Measurements from ENCODE around the gene SPOP.
A peak's percentile ranks its signal among the peaks of the same experiment; 100 is the strongest.

The SPOP gene

DNA sequence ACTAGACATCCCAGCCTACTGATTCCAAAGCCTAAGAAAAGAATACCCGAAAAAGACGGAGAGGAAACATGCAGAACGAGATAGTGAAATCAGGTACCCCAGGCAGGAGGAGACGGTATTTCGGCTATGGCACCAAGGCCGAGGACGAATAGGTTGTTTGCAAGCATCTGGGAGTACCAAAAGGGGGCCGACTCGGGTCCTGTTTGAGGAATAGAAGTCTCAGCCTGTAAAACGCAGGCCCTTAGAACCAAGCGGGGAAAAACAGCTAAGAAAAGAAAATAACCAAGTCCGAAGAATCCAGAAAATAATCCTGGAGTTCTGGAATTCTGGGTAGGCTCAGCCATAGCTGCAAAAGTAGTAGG is 29.3 kb upstream of the SPOP start:
- no peak for DNase-seq (ENCODE audit: low spot score)
- H3K4me1 Mint-ChIP-seq (ENCODE audit: low read depth): peaks cover 28% of the 10 kb centered on the region
- peak overlapping the region; percentile 95 for H3K4me3 Mint-ChIP-seq
- H3K9me3 Mint-ChIP-seq: no peaks in the 10 kb centered on the region
- peak overlapping the region; percentile 98 for H3K27ac Mint-ChIP-seq
- peaks cover 34% of the 10 kb centered on the region for H3K36me3 Mint-ChIP-seq (ENCODE audit: low read depth)
- peaks cover 2% of the 10 kb centered on the region for H3K27me3 Mint-ChIP-seq (ENCODE audit: low read depth)

DNA sequence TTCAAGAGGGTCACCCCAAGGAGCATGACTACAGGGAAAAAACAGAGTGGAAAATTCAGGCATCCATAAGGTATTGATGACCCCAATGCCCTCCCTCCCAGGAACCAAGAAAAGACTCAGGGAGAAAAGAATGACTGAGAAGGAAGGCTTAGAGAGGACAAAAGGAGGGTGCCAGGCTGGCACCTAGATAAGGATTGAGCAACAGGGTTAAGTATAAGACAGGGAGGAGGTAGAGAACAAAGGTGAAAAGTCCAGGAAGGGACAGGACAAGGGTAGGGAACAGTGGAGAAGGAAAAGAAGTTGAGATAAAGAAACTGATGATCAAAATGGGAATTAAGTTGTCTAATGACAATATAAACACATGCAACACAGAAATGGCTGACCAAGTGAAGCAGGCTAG is 27.4 kb upstream of the SPOP start:
- H3K4me1 Mint-ChIP-seq (ENCODE audit: low read depth): peaks cover 28% of the 10 kb centered on the region
- H3K27ac Mint-ChIP-seq: peak overlapping the region; percentile 68
- peaks cover 40% of the 10 kb centered on the region for H3K36me3 Mint-ChIP-seq (ENCODE audit: low read depth)

DNA sequence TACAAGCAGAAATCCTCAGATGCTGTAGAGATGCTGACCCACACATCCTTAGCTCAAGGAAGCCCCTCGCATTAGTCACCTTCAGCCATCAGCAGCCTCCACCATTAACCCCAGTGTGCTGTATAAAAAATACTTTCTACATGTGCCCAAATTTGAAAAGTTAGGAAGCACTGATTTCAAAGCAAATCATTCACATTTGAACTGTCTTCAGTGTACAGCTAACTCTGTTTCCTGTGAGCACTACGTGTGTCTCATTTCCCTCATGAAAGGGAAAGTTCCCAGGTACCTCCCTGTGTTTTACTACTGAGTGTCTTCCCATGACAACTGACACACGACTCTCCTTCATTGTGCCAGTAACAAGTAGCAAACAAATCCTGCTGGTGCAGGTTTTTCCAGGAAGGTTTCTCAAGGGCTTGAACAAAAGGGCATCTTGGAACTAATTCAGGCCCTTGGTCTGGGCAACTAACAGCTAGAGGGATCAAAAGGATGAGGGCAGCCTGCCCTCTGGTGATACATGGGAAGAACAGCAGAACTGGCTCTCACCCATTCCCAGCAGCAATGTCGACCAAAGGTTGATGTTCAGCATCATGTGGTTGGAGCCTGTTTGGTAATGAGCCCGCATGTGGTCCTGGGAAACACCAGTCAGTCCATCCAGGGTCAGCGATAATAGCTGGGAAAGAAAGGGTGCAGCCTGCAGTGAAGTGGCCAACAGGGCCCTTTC is 25.8 kb upstream of the SPOP start:
- Mint-ChIP-seq H3K36me3 (ENCODE audit: low read depth) (peaks cover 46% of the 10 kb centered on the region), H3K27ac (no peak overlapping the region)

More for the DNA sequence above, 27.4 kb upstream of the SPOP start:
- DNase-seq (ENCODE audit: low spot score): no peak
- Mint-ChIP-seq H3K27me3 (ENCODE audit: low read depth) (peaks cover 2% of the 10 kb centered on the region), H3K9me3 (no peaks in the 10 kb centered on the region), H3K4me3 (peak overlapping the region; percentile 55)

DNA sequence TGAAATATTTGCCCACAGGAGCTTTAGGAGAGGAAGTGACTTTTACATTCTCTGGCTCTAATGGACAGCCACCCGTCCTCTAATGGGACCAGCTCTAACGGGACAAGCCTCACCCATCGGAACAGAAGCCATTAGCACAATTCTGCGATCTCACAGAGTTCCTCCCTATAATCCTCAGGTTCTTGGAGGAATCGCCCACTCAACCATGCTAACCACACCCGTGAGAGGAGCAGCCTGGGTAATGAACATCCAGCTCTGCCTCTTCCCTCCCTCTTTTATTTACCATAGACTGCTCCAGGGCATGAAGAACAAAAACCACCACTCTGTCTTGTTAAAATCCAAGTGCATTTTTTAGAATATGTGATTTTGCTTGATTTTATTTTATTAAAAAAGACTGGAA is 23.1 kb upstream of the SPOP start:
- Mint-ChIP-seq H3K4me3 (no peak overlapping the region), H3K27ac (no peak overlapping the region), H3K27me3 (ENCODE audit: low read depth) (no peaks in the 10 kb centered on the region)

More for the DNA sequence above, 25.8 kb upstream of the SPOP start:
- peaks cover 23% of the 10 kb centered on the region for H3K4me1 Mint-ChIP-seq (ENCODE audit: low read depth)
- peaks cover 2% of the 10 kb centered on the region for H3K27me3 Mint-ChIP-seq (ENCODE audit: low read depth)
- no peaks in the 10 kb centered on the region for H3K9me3 Mint-ChIP-seq
- DNase-seq (ENCODE audit: low spot score): no peak
- H3K4me3 Mint-ChIP-seq: no peak overlapping the region

DNA sequence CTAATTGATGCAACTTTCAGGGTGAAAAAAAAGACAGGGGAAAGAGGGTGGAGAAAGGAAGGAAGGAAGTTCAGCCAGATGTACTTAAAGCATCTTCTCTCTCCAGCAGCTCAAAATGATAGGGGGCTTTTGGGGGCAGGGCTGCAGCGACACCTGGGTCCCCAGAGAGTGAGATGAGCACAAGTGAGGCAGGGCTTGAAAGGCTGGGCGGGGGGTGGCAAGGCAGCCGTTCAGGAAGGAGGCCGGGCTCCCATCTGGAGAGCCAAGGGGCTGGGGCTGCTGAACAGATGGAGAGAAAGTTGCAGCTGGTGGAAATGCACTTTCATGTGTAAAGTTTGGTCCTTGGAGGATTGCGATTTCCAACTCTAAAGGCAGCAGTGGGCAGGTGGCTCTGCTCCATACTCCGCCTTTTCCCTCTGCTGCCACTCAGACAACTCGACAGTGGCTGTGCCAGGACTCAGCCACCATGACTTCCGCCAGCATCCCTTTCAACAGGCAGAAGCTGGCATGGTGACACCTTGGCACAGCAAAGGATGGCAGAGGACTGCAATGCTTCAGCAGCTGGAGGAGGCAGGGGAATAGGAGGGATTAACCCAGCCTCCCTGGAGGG is 22.2 kb upstream of the SPOP start:
- Mint-ChIP-seq H3K27ac (no peak overlapping the region), H3K36me3 (ENCODE audit: low read depth) (peaks cover 33% of the 10 kb centered on the region), H3K4me3 (no peak overlapping the region), H3K9me3 (no peaks in the 10 kb centered on the region), H3K4me1 (ENCODE audit: low read depth) (peaks cover 20% of the 10 kb centered on the region), H3K27me3 (ENCODE audit: low read depth) (no peaks in the 10 kb centered on the region)
- no peak for DNase-seq (ENCODE audit: low spot score)

More for the DNA sequence above, 23.1 kb upstream of the SPOP start:
- Mint-ChIP-seq H3K36me3 (ENCODE audit: low read depth) (peaks cover 42% of the 10 kb centered on the region), H3K4me1 (ENCODE audit: low read depth) (peaks cover 17% of the 10 kb centered on the region), H3K9me3 (no peaks in the 10 kb centered on the region)
- no peak for DNase-seq (ENCODE audit: low spot score)

DNA sequence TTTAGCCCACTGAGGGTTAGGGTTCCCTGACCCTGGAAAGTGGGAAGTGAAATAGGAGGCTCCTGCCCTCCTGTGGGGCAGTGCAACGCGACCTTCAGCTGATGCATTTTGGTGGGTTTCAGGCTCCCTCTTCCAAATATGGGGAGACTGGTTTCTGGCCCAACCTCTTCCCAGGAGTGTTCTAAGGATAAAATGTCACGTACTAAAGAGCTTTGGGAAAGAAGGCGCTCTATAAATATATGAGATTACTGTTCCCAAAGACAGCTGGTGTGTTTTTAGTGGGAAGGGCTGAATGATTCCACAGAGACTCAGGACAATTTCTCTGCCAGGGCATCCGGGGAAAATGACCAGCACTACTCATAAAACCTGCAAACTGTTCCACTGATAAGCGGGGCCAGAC is 20.1 kb upstream of the SPOP start:
- Mint-ChIP-seq H3K27me3 (ENCODE audit: low read depth) (no peaks in the 10 kb centered on the region), H3K27ac (no peak overlapping the region), H3K36me3 (ENCODE audit: low read depth) (peaks cover 22% of the 10 kb centered on the region), H3K9me3 (no peaks in the 10 kb centered on the region), H3K4me1 (ENCODE audit: low read depth) (peaks cover 22% of the 10 kb centered on the region), H3K4me3 (no peak overlapping the region)
- no peak for DNase-seq (ENCODE audit: low spot score)

DNA sequence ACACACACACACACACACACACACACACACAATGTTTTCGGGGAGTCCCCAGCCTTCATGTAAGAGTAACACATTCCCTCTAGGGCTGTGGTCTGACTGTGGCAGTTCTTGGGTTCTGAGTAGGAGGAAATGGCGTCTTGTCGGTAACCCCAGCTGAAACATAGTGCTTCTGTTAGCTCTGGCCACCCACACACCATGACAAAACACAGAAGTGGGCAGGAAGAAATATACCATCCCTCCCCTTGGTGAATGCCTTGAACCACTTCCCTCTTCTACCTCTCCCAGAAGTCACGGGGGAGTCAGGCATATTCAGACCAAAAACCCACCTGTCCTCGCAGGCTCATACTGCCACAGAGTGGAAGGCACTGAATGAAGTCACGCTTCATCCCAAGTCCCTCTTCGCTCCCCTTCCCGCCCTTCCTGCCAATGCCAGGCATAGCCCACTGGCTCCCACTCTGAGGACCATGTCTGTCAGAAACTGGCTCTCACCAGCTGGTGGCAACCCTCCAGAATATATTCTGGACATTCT is 18.4 kb upstream of the SPOP start:
- no peaks in the 10 kb centered on the region for H3K27me3 Mint-ChIP-seq (ENCODE audit: low read depth)
- peaks cover 22% of the 10 kb centered on the region for H3K4me1 Mint-ChIP-seq (ENCODE audit: low read depth)
- H3K4me3 Mint-ChIP-seq: peak overlapping the region; percentile 52
- peaks cover 17% of the 10 kb centered on the region for H3K36me3 Mint-ChIP-seq (ENCODE audit: low read depth)
- H3K27ac Mint-ChIP-seq: peak overlapping the region; percentile 84
- DNase-seq (ENCODE audit: low spot score): peak; percentile 88
- no peaks in the 10 kb centered on the region for H3K9me3 Mint-ChIP-seq

DNA sequence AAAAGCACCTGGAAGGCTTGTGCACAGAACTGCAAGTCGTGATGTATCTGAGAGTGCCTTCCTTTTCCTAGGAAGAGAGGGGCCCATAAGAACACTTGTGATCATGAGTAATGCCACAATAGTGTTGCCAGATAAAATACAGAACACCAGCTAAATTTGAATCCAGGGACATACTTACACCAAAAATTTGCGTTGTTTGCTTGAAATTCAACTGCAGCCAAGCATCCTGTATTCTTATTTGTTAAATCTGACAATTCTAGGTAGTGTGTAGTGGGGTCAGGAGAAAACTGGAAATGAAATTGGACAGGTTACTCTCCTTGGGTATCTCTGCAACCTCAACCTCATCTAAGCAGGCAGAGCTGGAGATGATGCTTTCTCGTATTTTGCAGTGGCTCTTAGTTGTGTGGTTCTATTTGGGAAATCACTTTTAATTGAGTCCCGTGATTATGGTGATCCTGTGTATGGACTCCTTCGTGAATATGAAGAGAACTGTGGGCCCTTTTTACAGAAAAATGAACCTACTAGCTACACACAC is 17.9 kb upstream of the SPOP start:
- H3K27ac Mint-ChIP-seq: peak overlapping the region; percentile 84
- H3K4me3 Mint-ChIP-seq: peak overlapping the region; percentile 52
- peaks cover 22% of the 10 kb centered on the region for H3K4me1 Mint-ChIP-seq (ENCODE audit: low read depth)
- no peaks in the 10 kb centered on the region for H3K9me3 Mint-ChIP-seq
- DNase-seq (ENCODE audit: low spot score): no peak
- peaks cover 11% of the 10 kb centered on the region for H3K36me3 Mint-ChIP-seq (ENCODE audit: low read depth)
- no peaks in the 10 kb centered on the region for H3K27me3 Mint-ChIP-seq (ENCODE audit: low read depth)

DNA sequence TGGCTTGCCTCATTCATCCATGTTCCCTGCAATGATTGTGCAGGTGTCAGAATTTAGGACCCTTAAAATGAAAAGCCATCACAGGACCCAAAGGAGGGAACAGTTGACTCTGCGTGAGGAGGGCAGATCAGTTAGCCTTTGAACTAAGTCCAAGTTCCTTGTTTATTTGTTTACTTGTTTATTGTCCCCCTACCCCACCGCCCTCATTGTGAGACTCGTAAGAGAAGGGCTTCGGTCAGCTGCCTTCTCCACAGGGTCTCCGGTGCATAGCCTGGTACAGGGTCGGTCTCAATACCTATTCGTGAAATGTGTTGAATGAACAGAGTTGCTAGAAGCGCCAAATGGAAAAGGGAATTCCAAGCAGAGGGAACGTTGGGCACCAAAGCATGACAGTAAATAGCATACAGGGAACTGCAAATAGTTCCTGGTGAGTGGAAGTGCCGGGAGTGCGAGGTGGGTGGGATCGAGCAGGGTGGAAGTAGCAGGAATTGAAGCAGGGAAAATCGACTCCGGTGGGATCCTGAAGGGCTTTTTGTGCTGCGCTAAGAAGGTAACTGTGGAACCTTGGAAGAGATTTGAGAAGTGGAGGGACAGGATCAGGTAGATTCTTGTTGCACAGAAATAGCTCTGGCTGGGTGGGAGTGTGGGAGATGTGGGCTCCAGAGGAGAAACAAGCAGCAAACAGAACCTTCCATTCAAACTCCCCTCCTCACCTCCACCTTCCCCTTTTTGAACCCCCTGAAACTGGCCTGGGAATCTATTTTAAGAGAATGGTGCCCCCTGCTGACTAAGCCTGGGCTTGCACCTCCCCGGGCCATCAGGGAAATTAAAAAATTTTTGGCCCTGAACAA is 17.2 kb upstream of the SPOP start:
- H3K27me3 Mint-ChIP-seq (ENCODE audit: low read depth): no peaks in the 10 kb centered on the region
- peak; percentile 56 for DNase-seq (ENCODE audit: low spot score)
- peak overlapping the region; percentile 52 for H3K4me3 Mint-ChIP-seq
- peak overlapping the region; percentile 28 for H3K27ac Mint-ChIP-seq
- peaks cover 22% of the 10 kb centered on the region for H3K4me1 Mint-ChIP-seq (ENCODE audit: low read depth)
- no peaks in the 10 kb centered on the region for H3K9me3 Mint-ChIP-seq
- H3K36me3 Mint-ChIP-seq (ENCODE audit: low read depth): peaks cover 4% of the 10 kb centered on the region

DNA sequence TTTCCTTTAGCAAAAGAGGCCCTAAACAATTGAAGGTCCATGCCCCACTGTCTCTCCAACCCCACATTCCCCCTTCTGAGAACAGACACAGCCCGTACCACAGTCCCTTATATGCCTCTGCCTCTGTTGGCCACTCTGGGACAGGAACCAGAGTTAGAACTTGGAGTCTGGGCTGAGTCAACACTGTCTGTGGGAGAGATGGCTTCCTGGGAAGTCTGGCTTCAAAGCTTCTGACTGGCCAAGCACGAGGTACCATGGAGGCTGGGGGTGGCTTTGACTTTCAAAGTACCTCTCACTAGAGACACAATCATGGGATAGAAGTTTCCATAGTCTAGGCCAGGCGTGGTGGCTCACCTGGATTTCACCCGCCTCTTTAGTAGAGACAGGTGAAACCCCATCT is 14.9 kb upstream of the SPOP start:
- H3K4me1 Mint-ChIP-seq (ENCODE audit: low read depth): peaks cover 30% of the 10 kb centered on the region
- peaks cover 5% of the 10 kb centered on the region for H3K9me3 Mint-ChIP-seq
- H3K27ac Mint-ChIP-seq: no peak overlapping the region
- H3K36me3 Mint-ChIP-seq (ENCODE audit: low read depth): peaks cover 3% of the 10 kb centered on the region
- H3K4me3 Mint-ChIP-seq: no peak overlapping the region
- H3K27me3 Mint-ChIP-seq (ENCODE audit: low read depth): no peaks in the 10 kb centered on the region
- DNase-seq (ENCODE audit: low spot score): no peak

DNA sequence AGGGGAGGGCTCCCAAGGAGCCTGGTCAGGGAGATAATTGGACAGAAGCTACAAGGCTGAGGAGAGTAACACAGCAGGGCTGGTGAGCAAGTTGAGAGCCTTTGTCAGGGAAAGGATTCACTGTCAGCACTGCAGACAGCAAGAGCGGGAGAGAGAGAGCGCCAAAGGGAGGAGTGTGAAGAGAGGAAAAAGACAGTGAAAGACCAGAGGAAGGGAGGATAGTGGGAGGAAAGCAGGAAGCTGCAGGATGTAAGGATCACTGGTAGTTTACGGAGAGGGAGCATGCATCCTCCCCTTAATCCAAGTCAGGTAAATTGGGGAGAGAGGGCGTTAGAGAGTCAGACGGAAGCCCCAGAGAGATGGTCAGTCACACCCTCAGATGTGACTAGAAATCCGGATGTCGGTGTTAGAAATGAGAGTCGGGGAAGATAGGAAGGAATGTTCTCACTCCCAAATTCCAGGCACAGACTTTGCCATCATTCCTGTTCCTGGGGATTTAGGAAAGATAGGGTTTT is 13.8 kb upstream of the SPOP start:
- no peak overlapping the region for H3K4me3 Mint-ChIP-seq
- H3K27ac Mint-ChIP-seq: peak overlapping the region; percentile 23
- no peak for DNase-seq (ENCODE audit: low spot score)
- no peaks in the 10 kb centered on the region for H3K27me3 Mint-ChIP-seq (ENCODE audit: low read depth)
- H3K9me3 Mint-ChIP-seq: peaks cover 5% of the 10 kb centered on the region
- peaks cover 36% of the 10 kb centered on the region for H3K4me1 Mint-ChIP-seq (ENCODE audit: low read depth)
- H3K36me3 Mint-ChIP-seq (ENCODE audit: low read depth): peaks cover 3% of the 10 kb centered on the region

DNA sequence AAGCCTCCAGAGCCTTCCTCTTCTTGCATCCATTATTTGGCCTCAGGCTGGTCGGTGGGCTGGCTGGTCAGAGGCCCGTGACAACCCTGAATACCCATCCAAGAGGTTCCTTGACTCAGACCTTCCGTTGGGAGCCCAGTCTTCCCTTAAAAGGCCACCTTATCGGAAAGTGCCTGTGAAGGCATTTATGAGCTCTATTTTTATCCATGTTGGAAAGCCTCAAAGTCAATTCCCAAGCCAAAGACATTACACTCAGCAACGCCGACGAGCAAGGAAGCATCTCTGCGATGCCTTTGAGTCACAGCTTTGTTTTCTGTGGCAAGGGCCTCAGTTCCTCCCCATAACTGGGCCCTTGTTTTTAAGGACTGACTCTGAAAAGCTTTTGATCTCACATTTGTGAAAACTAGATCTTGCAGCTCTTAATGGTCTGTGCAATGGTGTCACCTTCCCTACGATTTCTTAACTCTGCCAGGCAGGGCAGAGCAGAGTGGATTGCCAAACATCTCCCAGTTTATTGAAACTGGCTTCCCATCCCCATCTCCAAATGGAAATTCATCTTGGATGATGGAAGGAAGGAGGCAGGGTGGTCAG is 13.3 kb upstream of the SPOP start:
- Mint-ChIP-seq H3K4me3 (no peak overlapping the region), H3K27ac (no peak overlapping the region), H3K9me3 (peaks cover 5% of the 10 kb centered on the region), H3K27me3 (ENCODE audit: low read depth) (no peaks in the 10 kb centered on the region), H3K4me1 (ENCODE audit: low read depth) (peaks cover 32% of the 10 kb centered on the region), H3K36me3 (ENCODE audit: low read depth) (peaks cover 3% of the 10 kb centered on the region)
- DNase-seq (ENCODE audit: low spot score): no peak

DNA sequence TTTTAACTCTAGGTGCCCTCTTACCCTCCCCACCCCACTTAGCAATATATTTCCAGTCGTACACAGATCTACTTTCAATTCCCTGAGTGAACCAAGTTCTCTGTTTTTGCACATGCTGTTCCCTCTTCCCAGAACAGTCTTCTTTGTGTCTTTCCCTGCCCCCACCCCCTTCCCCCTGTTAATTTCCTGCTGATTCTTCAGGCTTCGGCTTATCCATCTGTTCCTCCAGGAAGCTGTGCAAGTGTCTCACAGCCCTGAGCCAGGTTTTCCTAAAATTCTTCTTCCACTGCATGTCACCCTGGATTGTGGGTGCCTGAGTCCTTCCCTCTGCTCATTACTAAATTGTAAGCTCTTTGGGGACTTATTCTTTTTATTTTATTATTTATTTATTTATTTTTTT is 12.4 kb upstream of the SPOP start:
- Mint-ChIP-seq H3K27me3 (ENCODE audit: low read depth) (no peaks in the 10 kb centered on the region), H3K36me3 (ENCODE audit: low read depth) (peaks cover 3% of the 10 kb centered on the region), H3K4me1 (ENCODE audit: low read depth) (peaks cover 22% of the 10 kb centered on the region), H3K27ac (peak overlapping the region; percentile 34), H3K4me3 (no peak overlapping the region), H3K9me3 (peaks cover 5% of the 10 kb centered on the region)
- no peak for DNase-seq (ENCODE audit: low spot score)

Data from T-helper 2 cell treated with Interferon-gamma antibody and Interleukin-4, amounts not matched to agents 5 μg/mL and 100 μg/mL, for 36 hours (primary cell).